HG03571 (cell line): ENCODE data around the gene ZSWIM8.
"Not testable (repeated sequence)": the region's sequence is repeated elsewhere in the genome, so short reads cannot be mapped to it uniquely, and the experiment has no call there.

Experiments used
- ATAC-seq: cut with Tn5 transposase; IDR thresholded peaks from one replicate; pipeline ENCODE4 v1.9.1; 2021; ENCODE audit not compliant: unreplicated experiment

ZSWIM8 gene

DNA sequence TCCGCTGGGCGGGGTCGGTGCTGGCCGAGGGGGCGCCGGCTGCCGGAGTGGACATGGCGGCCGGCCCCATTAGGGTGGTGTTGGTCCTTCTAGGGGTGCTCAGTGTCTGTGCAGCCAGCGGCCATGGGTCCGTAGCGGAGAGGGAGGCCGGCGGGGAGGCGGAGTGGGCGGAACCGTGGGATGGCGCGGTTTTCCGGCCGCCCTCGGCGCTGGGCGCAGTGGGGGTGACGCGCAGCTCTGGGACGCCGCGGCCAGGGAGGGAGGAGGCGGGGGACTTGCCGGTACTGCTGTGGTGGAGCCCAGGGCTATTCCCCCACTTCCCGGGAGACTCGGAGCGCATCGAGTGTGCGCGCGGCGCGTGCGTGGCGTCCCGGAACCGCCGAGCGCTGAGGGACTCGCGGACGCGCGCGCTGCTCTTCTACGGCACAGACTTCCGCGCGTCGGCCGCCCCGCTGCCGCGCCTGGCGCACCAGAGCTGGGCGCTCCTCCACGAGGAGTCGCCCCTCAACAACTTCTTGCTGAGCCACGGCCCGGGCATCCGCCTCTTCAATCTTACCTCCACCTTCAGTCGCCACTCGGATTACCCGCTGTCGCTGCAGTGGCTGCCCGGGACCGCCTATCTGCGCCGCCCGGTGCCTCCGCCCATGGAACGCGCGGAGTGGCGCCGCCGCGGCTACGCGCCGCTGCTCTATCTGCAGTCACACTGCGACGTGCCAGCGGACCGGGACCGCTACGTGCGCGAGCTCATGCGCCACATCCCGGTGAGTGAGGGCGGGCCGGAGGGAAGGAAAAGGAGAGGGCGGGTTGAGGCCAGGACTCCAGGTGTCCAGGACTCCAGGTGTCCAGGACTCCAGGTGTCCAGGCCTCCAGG lies 12.9 kb upstream of the ZSWIM8 start:
- ATAC-seq = peak; percentile 50

DNA sequence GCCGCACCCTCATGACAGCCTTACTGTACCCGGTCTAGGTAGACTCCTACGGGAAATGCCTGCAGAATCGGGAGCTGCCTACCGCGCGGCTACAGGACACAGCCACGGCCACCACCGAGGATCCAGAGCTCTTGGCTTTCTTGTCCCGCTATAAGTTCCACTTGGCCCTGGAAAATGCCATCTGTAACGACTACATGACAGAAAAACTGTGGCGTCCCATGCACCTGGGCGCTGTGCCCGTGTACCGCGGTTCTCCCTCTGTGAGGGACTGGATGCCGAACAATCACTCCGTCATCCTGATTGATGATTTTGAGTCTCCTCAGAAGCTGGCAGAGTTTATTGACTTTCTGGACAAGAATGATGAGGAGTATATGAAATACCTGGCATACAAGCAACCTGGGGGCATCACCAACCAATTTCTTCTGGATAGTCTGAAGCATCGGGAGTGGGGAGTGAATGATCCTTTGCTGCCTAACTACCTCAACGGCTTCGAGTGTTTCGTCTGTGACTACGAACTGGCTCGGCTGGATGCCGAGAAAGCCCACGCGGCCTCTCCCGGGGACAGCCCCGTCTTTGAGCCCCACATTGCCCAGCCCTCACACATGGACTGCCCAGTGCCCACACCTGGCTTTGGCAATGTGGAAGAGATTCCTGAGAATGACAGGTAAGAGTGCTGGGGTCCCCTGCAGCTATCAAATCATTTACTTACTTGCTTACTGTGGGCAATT lies 12.1 kb upstream of the ZSWIM8 start:
- ATAC-seq = peak; percentile 1

DNA sequence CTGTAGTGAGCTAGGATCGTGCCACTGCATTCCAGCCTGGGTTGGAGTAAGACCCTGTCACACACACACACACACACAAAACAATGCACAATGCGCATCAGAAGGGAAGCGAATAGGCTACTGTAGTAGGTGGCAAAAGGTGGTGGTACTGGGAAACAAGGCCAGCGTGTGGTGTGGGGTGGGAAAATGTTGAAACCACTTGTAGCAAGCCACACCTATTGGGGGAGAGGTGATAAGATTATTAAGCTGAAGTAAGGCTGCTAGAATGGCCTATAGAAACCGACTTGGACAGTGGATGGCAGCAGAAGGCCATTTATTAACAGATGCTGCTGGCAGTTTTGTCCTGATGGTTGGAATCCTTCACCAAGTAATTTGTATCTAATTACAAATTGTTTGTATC lies 10.8 kb upstream of the ZSWIM8 start:
- no peak for ATAC-seq

DNA sequence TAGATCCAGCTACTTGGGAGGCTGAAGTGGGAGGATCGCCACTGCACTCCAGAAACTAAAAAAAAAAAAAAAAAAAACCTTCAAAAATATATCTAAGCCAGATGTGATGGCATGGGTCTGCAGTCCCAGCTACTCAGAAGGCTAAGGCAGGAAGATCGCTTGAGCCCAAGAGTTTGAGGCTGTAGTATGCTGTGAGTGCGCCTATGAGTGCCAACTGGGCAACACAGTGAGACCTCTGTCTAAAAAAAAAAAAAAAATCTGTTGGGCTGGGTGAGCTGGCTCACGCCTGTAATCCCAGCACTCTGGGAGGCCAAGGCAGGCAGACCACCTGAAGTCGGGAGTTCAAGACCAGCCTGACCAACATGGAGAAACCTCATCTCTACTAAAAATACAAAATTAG lies 6.4 kb upstream of the ZSWIM8 start:
- ATAC-seq = no peak

DNA sequence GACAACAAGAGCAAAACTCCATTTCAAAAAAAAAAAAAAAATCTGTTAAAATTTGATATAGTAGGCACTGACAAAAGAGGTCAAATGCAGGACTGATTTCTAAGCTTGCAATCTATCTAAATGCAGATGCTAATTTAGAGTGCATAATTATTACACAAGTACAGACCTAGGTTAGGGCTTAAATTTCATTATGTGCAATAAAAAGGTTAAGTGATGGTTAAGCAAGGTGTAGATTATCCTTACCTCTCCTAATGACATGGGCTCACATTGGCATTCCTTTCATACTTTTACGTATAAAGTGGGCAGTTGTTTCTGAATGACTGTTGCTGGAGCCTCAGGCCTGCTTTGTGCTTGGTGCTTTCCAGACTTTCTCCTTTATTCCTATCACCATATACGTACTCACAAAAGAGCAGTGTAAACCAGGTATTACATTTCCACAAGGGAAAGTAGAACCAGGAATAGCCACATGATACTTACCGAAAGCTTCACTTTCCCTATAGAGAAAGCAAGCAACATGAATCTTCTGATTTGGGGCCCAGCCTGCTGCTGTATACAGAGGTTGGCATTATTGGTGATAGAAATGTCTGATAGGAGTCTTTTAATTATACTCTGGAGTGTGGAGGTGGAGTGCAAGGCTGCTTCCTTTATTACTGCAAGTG lies 5.7 kb upstream of the ZSWIM8 start:
- ATAC-seq = no peak

DNA sequence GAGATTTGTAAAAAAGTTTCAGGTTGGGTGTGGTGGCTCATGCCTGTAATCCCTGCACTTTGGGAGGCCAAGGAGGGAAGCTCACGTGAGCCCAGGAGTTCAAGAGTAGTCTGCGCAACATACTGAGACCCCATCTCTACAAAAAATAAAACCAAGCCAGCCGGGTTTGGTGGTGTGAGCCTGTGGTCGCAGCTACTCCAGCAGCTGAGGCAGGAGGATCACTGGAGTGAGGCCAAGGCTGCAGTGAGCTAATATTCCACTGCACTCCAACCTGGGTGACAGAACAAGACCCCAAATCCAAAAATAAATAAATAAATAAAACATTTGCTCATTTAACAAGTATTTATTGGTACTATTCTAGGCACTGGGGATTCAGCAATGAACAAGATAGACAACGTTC lies 5.1 kb upstream of the ZSWIM8 start:
- ATAC-seq = no peak

DNA sequence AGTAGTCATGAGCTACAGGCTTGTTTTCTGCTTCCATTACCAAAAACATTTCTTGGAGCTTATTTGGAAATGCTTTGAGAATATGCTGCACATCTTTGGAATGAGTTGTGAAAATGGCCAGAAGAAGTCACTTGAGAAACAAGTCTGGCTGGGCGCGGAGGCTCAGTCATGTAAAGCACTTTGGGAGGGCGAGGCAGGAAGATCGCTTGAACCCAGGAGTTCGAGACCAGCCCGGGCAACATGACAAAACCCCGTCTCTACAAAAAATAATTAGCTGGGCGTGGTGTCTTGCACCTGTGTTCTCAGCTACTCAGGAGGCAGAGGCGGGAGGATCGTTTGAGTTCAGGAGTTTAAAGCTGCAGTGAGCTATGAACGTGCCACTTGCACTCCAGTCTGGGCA lies 4.4 kb upstream of the ZSWIM8 start:
- ATAC-seq = no peak

DNA sequence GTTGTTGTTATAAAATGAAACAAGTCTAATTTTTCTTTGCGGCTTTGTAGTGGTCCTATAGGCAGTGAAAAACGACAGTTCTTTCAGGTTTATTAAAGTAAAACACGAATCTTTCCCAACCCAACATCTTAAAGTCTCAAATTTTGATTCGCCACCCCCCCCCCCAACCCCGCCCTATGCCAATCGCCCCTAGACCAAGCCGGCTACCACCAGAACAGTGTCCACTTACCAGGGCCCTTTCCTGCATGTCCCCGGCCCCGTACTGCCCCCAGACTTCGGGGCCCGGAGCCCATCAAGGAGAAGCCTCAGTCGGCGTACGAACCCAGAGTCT lies 3.9 kb upstream of the ZSWIM8 start:
- ATAC-seq = peak; percentile 1

DNA sequence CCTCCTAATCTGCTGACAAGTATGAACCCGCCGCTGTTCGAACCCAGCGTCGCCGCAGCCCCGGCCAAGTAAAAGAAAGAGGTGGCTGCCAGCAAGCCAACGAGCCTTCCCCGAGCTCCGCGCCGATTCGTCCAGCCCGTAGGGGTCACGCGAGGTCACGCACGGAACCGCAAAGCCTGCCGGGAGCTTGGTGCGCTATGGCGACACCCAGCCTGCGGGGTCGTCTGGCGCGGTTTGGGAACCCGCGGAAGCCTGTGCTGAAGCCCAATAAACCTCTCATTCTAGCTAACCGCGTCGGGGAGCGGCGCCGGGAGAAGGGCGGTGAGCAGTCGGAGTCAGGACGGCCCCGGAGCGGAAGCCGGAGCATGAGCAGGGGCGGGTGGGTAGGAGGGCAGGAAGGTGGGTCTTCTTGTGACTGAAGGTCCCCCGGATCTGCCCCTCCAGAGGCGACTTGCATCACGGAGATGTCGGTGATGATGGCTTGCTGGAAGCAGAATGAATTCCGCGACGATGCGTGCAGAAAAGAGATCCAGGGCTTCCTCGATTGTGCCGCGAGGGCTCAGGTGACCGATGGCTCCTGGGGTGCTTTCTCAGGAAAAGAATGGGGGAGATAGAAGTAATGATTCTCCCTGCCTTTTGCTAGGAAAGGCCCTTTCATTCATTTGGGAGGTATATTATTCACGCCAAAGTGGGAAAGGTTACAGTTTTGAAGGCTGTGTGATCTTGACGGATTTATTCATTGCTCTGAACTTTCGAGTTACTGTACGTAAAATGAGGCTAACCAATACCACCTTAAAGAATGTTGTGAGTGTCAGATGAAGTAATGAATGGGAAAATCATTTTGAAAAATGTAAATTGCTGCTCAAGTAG lies 3.3 kb upstream of the ZSWIM8 start, which contains the start of gene CHCHD1:
TSS of gene CHCHD1 (plus strand) at position 170 of the 870 bp plus-strand sequence. CDS start at position 198, 28 bp downstream.
- ATAC-seq = peak; percentile 34

DNA sequence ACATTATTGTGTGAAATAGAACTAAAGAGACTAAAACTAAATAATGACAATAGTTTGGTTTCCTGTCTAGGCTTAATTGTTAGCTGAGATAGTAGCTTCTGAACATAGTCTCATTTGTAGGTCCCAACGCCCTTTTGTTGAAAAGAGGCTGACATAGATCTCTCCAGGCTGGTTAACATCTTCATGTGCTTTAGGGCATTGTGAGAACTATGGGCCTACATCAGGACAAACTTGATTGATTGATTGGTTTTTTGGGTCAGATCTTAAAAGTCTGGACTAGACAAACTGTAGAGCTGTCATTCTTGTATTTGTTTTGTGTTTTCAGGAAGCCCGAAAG lies 2.7 kb upstream of the ZSWIM8 start:
- no peak for ATAC-seq

DNA sequence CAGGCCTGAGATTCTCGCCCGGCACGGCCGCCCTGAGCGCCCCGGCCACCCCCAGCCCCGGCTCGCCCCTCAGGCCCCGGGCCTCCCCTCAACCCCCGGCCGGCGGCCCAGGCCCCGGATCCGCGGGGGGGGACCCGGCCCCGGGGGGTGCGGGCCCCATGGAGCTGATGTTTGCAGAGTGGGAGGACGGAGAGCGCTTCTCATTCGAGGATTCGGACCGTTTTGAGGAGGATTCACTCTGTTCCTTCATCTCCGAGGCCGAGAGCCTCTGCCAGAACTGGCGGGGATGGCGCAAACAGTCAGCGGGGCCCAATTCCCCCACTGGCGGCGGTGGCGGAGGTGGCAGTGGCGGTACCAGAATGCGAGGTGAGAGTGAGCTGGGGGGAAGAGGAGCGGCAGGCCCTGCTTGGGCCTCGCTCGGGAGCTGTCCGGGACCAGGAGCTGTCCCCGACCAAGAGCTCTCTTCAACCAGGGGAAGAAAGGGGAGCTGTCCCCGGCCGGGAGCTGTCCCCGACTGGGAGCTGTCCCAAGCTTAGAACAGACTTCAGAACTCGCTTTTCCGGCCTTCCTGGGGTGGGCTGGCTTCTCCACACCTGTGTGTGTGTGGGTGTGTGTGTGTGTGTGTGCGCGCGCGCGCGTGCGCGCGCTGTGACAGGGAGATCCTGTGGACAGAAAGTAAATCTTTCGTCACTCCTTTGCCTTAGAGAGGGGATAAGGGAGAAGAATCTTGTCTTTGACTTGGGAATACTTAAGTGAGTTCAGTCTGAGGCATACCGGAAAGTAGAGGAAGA lies 510 bp downstream of the ZSWIM8 start:
- no peak for ATAC-seq

DNA sequence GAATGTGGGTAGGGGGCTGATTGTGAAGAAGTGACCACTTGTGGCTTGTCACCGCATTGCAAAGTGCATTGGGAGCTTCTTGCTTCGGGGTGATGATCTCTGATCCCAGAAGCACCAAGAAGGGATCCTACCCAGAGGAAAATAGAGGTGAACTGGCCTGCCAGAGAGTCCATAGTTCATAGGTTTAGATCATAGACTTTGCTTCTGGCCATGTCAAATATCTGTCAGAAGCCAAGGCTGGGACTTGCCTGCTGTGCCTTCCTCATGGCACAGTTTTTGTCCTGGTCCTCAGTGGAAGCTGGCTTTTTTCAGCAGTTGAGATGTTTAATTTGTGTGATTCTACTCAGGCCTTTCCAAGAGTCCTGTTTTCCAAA lies 1.1 kb downstream of the ZSWIM8 start:
- no peak for ATAC-seq

DNA sequence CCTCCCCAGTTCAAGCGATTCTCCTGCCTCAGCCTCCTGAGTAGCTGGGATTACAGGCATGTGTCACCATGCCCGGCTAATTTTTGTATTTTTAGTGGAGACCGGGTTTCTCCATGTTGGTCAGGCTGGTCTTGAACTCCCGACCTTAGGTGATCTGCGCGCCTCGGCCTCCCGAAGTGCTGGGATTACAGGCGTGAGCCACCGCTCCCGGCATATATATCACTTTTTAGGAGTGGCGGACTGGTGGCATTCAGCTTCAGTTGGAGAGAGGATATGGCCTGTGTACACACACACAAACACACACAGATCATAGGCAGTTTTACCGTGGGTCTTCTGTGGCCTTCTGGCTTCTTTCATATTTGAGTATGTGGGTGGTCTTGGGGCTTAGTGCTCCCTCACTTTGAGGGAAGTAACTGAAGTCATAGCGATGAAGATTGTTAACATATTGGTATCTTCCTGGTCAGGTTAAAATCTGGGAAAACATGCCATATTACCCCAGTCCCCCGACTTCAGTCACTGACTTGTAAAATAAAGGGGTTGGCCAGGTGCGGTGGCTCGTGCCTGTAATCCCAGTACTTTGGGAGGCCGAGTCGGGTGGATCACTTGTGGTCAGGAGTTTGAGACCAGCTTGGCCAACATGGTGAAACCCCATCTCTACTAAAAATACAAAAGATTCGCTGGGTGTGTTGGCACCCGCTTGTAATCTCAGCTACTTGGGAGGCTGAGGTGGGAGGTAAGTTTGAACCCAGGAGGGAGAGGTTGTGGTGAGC lies 1.8 kb downstream of the ZSWIM8 start:
- not testable (repeated sequence) for ATAC-seq

DNA sequence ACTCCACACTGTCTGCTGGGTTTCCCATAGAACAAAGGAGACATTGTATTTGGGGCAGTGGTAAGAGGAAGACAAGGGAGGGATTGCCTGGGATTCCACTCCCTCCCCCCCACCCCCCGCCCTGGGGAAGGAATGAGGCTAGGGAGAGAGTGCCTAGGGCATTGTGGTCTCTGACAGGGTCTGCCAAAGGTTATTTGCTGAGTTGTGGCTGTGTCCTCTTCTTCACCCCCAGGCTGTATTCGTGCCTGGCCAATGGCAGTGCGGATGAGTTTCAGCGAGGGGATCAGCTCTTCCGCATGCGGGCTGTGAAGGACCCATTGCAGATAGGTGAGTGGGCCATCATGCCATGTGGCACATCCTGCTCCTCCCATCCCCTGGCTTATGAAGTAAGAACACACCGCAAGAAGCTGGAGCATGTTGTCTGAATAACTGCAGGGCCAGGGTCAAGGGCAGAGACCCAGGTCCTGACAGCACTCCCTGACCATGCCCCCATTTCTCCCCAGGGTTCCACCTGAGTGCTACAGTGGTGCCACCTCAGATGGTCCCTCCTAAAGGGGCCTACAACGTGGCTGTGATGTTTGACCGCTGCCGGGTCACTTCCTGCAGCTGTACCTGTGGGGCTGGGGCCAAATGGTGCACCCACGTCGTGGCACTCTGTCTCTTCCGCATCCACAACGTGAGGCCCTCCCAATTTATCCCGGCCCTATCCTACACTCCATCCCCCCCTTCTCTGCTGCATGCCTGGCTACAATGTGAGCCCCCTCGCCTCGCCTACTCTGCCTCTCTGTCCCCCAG lies 3.7 kb downstream of the ZSWIM8 start:
- no peak for ATAC-seq

DNA sequence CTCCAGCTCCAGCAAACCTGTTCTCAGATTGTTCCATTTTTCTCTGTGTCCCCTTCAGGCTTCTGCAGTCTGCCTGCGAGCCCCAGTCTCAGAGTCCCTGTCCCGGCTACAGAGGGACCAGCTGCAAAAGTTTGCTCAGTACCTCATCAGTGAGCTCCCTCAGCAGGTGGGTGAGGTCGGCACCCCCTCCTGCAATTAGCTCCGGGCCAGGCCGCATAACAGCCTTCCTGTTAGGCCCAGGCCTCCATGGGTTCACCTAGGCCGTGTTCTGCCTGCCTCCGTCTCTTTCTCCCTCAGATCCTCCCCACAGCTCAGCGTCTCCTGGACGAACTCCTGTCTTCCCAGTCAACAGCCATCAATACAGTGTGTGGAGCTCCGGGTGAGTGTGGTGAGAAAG lies 4.3 kb downstream of the ZSWIM8 start:
- ATAC-seq = no peak

DNA sequence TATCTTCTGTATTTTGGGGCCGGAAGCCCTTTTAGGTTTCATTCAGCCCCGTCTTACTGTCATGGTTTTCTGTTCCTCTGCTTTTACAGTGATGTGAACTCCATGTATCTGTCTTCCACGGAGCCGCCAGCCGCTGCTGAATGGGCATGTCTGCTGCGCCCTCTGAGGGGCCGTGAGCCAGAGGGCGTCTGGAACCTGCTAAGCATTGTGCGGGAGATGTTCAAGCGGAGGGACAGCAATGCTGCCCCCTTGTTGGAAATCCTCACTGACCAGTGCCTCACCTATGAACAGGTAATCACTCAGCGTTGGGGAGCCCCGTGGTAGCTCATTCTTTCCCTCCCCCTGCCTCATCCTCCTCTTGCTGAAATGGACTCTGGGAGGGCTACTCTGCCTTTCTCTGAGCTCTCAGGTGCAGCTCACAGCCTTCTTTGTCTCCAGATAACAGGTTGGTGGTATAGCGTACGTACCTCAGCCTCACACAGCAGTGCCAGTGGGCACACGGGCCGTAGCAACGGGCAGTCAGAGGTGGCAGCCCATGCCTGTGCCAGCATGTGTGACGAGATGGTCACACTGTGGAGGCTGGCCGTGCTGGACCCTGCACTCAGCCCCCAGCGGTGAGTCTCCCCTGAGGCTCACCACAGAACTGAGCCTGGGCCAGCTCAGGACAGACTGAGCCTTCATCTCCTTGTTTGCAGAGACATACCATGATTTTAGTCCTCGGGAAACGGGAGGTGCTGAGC lies 5.7 kb downstream of the ZSWIM8 start:
- no peak for ATAC-seq

DNA sequence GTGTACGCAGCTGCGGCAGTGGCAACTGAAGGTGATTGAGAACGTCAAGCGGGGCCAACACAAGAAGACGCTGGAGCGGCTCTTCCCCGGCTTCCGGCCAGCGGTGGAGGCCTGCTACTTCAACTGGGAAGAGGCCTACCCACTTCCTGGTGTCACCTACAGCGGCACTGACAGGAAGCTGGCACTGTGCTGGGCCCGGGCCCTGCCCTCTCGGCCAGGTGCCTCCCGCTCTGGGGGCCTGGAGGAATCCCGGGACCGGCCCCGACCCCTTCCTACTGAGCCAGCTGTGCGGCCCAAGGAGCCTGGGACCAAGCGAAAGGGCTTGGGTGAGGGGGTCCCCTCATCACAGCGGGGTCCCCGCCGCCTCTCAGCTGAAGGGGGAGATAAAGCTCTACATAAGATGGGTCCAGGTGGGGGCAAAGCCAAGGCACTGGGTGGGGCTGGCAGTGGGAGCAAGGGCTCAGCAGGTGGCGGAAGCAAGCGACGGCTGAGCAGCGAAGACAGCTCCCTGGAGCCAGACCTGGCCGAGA lies 6.5 kb downstream of the ZSWIM8 start:
- no peak for ATAC-seq

DNA sequence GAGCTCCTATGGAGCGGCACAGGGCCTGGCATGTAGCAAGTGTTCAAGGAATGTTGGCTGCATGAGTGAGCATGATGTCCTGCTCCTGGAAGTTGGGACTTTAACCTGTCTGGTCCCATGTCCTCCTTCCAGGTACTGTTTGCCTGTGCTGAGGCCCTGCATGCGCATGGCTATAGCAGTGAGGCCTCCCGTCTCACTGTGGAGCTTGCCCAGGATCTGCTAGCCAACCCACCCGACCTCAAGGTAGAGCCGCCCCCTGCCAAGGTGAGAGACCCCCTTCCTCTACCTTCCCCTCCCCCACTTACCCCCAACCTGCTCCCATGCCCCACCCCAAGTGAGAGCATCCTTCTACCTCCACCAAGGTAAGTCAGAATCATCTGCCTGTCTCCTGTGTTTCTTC lies 8.1 kb downstream of the ZSWIM8 start:
- ATAC-seq = no peak
